Ovary (tissue), 9 donors: Measurements from ENCODE around the gene SUMF1. TPM values are rescaled to one million over a fixed set of nuclear protein-coding genes. Genes with fewer than 3 reads are reported as not detected.

Experiments
- DNase-seq, 5 donors: peaks; one replicate each; pipeline ENCODE4 v3.0.0-alpha.2; 2019 to 2020
- H3K27ac ChIP-seq, 2 donors: fragments of 200-600 bp; one replicate each; pipeline versions ENCODE4 v1.5.1 to v1.8.0; 2019 to 2022
- H3K27me3 ChIP-seq: fragments of 200-600 bp; one replicate; pipeline ENCODE4 v1.8.0; 2022
- H3K36me3 ChIP-seq: fragments of 200-600 bp; sonication (generic); one replicate; pipeline ENCODE4 v1.5.1; 2019
- H3K4me1 ChIP-seq: one replicate; pipeline ENCODE4 v1.8.1; 2013; ENCODE audit warnings: mild to moderate bottlenecking, moderate library complexity; ENCODE audit not compliant: insufficient read depth
- H3K4me3 ChIP-seq: fragments of 200-600 bp; sonication (generic); one replicate; pipeline ENCODE4 v1.5.1; 2017
- H3K9me3 ChIP-seq, 2 donors: fragments of 200-600 bp in 1 of 2; sonication (generic) in 1 of 2; one replicate each; pipeline versions ENCODE4 v1.5.1 to v1.8.1; 2013 to 2019; ENCODE audit warnings: mild to moderate bottlenecking in 1 of 2, moderate library complexity in 1 of 2
- CTCF ChIP-seq, 3 donors: fragments of 450-650 bp in 2 of 3; fragments of 200-600 bp in 1 of 3; IDR thresholded peaks; one replicate each; pipeline versions ENCODE4 v1.5.1 to v1.8.0; 2016 to 2022; ENCODE audit warnings: antibody characterized with exemption in 3 of 3, mild to moderate bottlenecking in 1 of 3
- EP300 ChIP-seq: sonication (generic); formaldehyde crosslinking; IDR thresholded peaks from one replicate; pipeline ENCODE4 v1.6.1; 2017; ENCODE audit warnings: antibody characterized with exemption
- POLR2A ChIP-seq: fragments of 450-650 bp; IDR thresholded peaks from one replicate; pipeline ENCODE4 v1.6.1; 2017; ENCODE audit warnings: antibody characterized with exemption, mild to moderate bottlenecking, moderate library complexity
- WGBS, 3 donors: extraction: QIAGEN DNeasy Blood & Tissue Kit in 1 of 3; methylation state at CpG; one replicate each; pipeline versions ENCODE4 v1.1.5 to v1.1.7; 2013 to 2017; 5-methylcytosine and 5-hydroxymethylcytosine counted together
- intact Hi-C, 4 donors: fragments of 100-400 bp; cut with DNase I; formaldehyde crosslinking; loops; one replicate each; pipeline versions ENCODE4 v1.11.0 to v1.15.1; 2022 to 2023
- polyA plus RNA-seq, 2 donors: library from polyadenylated mRNA; stranded (reverse); fragments of 200-250 nt in 1 of 2; fragments of 350-450 nt in 1 of 2; fragmentation: Illumina TruSeq in 1 of 2; extraction: RNeasy Lipid Tissue Mini Kit (QIAGEN cat#74804) in 1 of 2; gene quantifications; one replicate each; pipeline ENCODE4 v1.2.3, GENCODE V29; 2013 to 2014
- total RNA-seq, 7 donors: library from RNA; depleted of rRNA in 2 of 7; stranded (reverse); fragments of >200 nt in 2 of 7; fragmentation: NEBNext Ultra II Directional in 3 of 7; extraction: Animal tissue kit (Norgen Biotek cat#: 25700) in 3 of 7; gene quantifications; one replicate each; pipeline versions ENCODE4 v1.1.0 to v1.2.4, GENCODE V29; 2016 to 2023
- donor health status: DM: no; HTN: no; CAD: no; lungs with moderate emphysema.
- donor health status: DM: no; HTN: no; CAD: no.
- donor health status: Bipolar disorder and iron deficiency.
- donor health status: DM: yes; HTN: yes; CAD: no.
- donor health status: DM: no; HTN: no; CAD: no.
- donor health status: DM: yes; HTN: yes; CAD: no.

SUMF1 gene
- total and polyA plus RNA-seq, 9 donors: 17.6 to 57.2 (median 24.7) TPM

- Histone ChIP-seq H3K4me3 (no peak overlapping the region), H3K36me3 (no peaks in the 10 kb centered on the region), H3K27me3 (no peaks in the 10 kb centered on the region), H3K4me1 (no peaks in the 10 kb centered on the region), H3K27ac (no peak overlapping the region), H3K9me3 (no peaks in the 10 kb centered on the region)
- intact Hi-C loops: no loop called here
- TF ChIP-seq POLR2A (no peak), EP300 (no peak)
- DNase-seq: no peak
- 93 to 98% (median 95%) methylated on average over 4 of the region's 4 CpGs for WGBS, 3 donors
These were observed 65.6 kb downstream of the SUMF1 start for GRCh38 chr3:4401441-4401840.

DNA sequence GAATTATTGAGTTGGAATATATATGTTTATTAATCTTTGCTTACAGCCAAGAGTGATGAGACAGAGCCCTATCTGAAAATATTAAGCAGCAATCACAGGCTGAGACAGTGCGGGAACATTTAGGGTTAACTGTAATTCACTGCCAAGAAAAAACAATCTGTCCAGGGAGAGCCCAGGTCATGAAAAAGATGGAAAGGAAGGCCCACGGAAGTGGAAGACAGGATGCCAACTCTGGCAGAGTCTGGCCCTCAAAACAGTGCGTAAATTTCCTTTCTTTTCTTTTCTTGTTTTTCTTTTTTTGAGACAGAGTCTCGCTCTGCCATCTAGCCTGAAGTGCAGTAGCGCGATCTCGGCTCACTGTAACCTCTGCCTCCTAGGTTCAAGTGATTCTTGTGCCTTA lies 67.6 kb downstream of the SUMF1 start:
- Histone ChIP-seq H3K36me3 (no peaks in the 10 kb centered on the region), H3K4me3 (no peak overlapping the region), H3K27ac (no peak overlapping the region), H3K27me3 (no peaks in the 10 kb centered on the region), H3K4me1 (no peaks in the 10 kb centered on the region), H3K9me3 (no peaks in the 10 kb centered on the region)
- DNase-seq: no peak
- intact Hi-C loops: no loop called here
- WGBS, 3 donors: 89% methylated on average over 7 of the region's 7 CpGs
- TF ChIP-seq POLR2A: no peak
- TF ChIP-seq CTCF (IDR thresholded peaks at IDR 0.05): no peak
- TF ChIP-seq EP300: no peak

GRCh38 chr3:4398941-4399245 lies 68.2 kb downstream of the SUMF1 start:
- TF ChIP-seq EP300 (no peak), CTCF (IDR thresholded peaks at IDR 0.05) (no peak), POLR2A (no peak)
- DNase-seq: no peak
- Histone ChIP-seq H3K9me3 (no peaks in the 10 kb centered on the region), H3K27ac (no peak overlapping the region), H3K36me3 (no peaks in the 10 kb centered on the region), H3K4me1 (no peaks in the 10 kb centered on the region), H3K4me3 (no peak overlapping the region), H3K27me3 (no peaks in the 10 kb centered on the region)
- intact Hi-C loops: no loop called here
- 87 to 91% (median 90%) methylated on average over 7 of the region's 7 CpGs for WGBS, 3 donors

- no peaks in the 10 kb centered on the region for H3K36me3 ChIP-seq
- H3K4me3 ChIP-seq: no peak overlapping the region
- H3K27ac ChIP-seq: no peak overlapping the region
- WGBS, 3 donors: 83 to 87% (median 87%) methylated on average over 4 of the region's 4 CpGs
- intact Hi-C loops: no loop called here
- H3K4me1 ChIP-seq: no peaks in the 10 kb centered on the region
- DNase-seq: no peak
- no peaks in the 10 kb centered on the region for H3K9me3 ChIP-seq
- no peaks in the 10 kb centered on the region for H3K27me3 ChIP-seq
- TF ChIP-seq POLR2A (no peak), CTCF (IDR thresholded peaks at IDR 0.05) (no peak), EP300 (no peak)
These were observed 68.7 kb downstream of the SUMF1 start for GRCh38 chr3:4398120-4398940.

GRCh38 chr3:4397466-4397865 lies 69.6 kb downstream of the SUMF1 start:
- intact Hi-C loops: no loop called here
- Histone ChIP-seq H3K36me3 (no peaks in the 10 kb centered on the region), H3K4me3 (no peak overlapping the region), H3K4me1 (no peaks in the 10 kb centered on the region), H3K27me3 (no peaks in the 10 kb centered on the region), H3K27ac (no peak overlapping the region), H3K9me3 (no peaks in the 10 kb centered on the region)
- 60 to 71% (median 66%) methylated on average over 1 of the region's 1 CpG for WGBS, 3 donors
- no peak for TF ChIP-seq CTCF (IDR thresholded peaks at IDR 0.05)
- TF ChIP-seq POLR2A: no peak
- no peak for TF ChIP-seq EP300
- DNase-seq: no peak
